Measurements from ENCODE around the gene SMPD4.
"Not testable (repeated sequence)": the region's sequence is repeated elsewhere in the genome, so short reads cannot be mapped to it uniquely, and the experiment has no call there.

GRCh38 chr2:130128464-130128863 lies 52.9 kb downstream of the SMPD4 start:
- TF ChIP-seq MAX (CRISPR knock-in tag; IDR thresholded peaks at IDR 0.05); JUN (CRISPR knock-in tag; IDR thresholded peaks at IDR 0.05); CTCF (IDR thresholded peaks at IDR 0.05); ZNF121 (CRISPR knock-in tag; IDR thresholded peaks at IDR 0.05); KAT7 (CRISPR knock-in tag; IDR thresholded peaks at IDR 0.05; ENCODE audit: borderline replicate concordance); CBFB (CRISPR knock-in tag; IDR thresholded peaks at IDR 0.05; ENCODE audit: low read depth): not testable (repeated sequence)
- TF ChIP-seq, protein P1, sequence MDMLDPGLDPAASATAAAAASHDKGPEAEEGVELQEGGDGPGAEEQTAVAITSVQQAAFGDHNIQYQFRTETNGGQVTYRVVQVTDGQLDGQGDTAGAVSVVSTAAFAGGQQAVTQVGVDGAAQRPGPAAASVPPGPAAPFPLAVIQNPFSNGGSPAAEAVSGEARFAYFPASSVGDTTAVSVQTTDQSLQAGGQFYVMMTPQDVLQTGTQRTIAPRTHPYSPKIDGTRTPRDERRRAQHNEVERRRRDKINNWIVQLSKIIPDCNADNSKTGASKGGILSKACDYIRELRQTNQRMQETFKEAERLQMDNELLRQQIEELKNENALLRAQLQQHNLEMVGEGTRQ (CRISPR knock-in tag; IDR thresholded peaks at IDR 0.05) = not testable (repeated sequence)
- TF ChIP-seq, protein P2, sequence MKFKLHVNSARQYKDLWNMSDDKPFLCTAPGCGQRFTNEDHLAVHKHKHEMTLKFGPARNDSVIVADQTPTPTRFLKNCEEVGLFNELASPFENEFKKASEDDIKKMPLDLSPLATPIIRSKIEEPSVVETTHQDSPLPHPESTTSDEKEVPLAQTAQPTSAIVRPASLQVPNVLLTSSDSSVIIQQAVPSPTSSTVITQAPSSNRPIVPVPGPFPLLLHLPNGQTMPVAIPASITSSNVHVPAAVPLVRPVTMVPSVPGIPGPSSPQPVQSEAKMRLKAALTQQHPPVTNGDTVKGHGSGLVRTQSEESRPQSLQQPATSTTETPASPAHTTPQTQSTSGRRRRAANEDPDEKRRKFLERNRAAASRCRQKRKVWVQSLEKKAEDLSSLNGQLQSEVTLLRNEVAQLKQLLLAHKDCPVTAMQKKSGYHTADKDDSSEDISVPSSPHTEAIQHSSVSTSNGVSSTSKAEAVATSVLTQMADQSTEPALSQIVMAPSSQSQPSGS (CRISPR knock-in tag; IDR thresholded peaks at IDR 0.05; ENCODE audit: borderline replicate concordance, low read depth) = not testable (repeated sequence)

All from WTC11 (cell line).